GM12873 (cell line): Measurements from ENCODE around the gene DAB2IP.

Experiments used
- CTCF ChIP-seq: IDR thresholded peaks from 2 replicates; pipeline ENCODE4 v1.5.1; 2012; ENCODE audit warnings: low read depth, mild to moderate bottlenecking, moderate library complexity, low read length, control low read depth; ENCODE audit not compliant: insufficient read depth; ENCODE audit errors: missing control alignments

Gene DAB2IP

GRCh38 chr9:121822093-121823085 is 171.0 kb downstream of the DAB2IP start:
- no peak for TF ChIP-seq CTCF

DNA sequence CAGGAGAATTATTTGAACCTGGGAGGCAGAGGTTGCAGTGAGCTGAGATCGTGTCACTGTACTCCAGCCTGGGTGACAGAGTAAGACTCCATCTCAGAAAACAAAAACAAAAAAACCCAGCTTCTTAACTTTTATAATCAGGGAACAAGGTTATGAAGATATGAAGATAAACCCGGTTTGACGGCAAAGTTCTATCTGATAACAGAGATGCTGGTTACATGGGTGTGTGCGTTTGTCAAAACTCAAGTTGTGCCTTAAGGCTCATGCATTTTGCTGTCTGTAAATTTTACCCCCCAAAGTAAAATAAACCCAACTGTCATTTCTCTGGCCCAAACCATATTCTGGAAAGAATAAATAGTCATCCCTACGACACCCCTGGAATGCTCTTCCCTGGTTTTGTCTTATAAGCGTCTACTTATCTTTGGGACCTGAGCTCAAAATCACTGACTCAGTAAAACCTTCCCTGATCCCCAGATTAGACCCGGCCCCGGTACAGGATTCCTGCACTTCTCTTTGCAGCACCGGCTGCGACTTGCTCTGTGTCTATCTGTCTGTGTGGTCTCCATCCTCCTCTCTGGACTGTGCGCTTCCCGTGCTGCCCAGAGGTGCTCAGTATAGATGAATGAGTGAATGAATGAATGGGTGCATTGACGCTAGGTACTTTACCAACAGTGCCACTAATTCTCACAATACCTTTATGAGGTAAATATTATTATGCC is 172.2 kb downstream of the DAB2IP start:
- no peak for TF ChIP-seq CTCF

DNA sequence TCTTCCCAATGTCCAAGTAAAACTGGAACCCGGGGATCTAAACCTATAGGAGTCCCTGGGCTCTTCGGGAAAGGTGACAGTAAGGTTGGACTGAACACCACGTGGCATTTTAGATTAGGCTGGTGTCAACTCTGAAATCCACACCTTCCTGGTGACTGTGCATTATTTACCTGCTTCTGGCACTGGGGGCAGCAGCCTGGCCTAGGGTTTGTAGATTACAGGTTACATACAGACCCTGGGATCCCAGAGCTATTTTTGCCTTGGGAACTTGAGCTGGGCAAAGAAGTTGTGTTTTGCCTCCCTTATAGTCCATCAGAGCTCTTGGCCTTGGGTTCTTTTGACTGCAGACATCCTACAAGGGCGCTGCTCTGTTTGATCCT is 173.2 kb downstream of the DAB2IP start:
- peak; percentile 26 for TF ChIP-seq CTCF

- TF ChIP-seq CTCF = no peak
These were observed 173.7 kb downstream of the DAB2IP start for GRCh38 chr9:121825031-121825691.

DNA sequence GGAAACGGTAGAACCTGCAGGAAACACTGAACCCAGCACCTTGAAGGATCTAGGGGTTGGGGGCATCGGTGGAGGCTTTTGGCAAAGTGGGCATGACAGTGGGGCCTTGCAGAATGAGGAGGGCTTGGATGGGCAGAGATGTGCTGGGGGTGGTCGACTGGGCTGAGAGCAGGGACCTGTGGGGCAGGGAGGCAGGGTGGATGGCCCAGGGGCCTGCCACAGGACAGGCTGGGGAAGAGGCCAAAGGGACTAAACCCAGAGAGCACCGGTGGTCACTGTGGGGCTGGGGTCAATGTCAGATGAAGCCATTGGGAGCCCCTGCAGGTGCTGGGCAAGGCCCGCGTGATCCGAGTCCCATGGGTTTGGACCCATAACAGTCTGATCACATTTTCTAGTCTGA is 175.3 kb downstream of the DAB2IP start:
- no peak for TF ChIP-seq CTCF

- TF ChIP-seq CTCF = no peak
These were observed 176.0 kb downstream of the DAB2IP start for GRCh38 chr9:121827251-121827967.
